Progenitor cell of endocrine pancreas (in vitro differentiated cells): ENCODE measurements around the gene SMPD2. TPM values are rescaled to one million over a fixed set of nuclear protein-coding genes. Genes with fewer than 3 reads are reported as not detected.
"Not testable (repeated sequence)": the region's sequence is repeated elsewhere in the genome, so short reads cannot be mapped to it uniquely, and the experiment has no call there.

Experiments
- DNase-seq: peaks from one replicate; pipeline ENCODE4 v3.0.0; 2021; ENCODE audit warnings: low spot score; ENCODE audit not compliant: unreplicated experiment
- H3K27ac Mint-ChIP-seq: 2 replicates; pipeline ENCODE4 v1.8.0; 2021; ENCODE audit warnings: mild to moderate bottlenecking, moderate library complexity, mixed read lengths
- H3K27me3 Mint-ChIP-seq: 2 replicates; pipeline ENCODE4 v1.8.0; 2021; ENCODE audit warnings: mixed read lengths
- H3K36me3 Mint-ChIP-seq: 2 replicates; pipeline ENCODE4 v1.8.0; 2022; ENCODE audit warnings: mixed read lengths; ENCODE audit not compliant: insufficient read depth
- H3K4me1 Mint-ChIP-seq: 2 replicates; pipeline ENCODE4 v1.8.0; 2021; ENCODE audit warnings: low read depth, mixed read lengths
- H3K4me3 Mint-ChIP-seq: 2 replicates; pipeline ENCODE4 v1.8.0; 2021; ENCODE audit warnings: low read depth, mild to moderate bottlenecking, moderate library complexity, mixed read lengths
- H3K9me3 Mint-ChIP-seq: 2 replicates; pipeline ENCODE4 v1.8.0; 2021; ENCODE audit warnings: low read depth, mixed read lengths
- total RNA-seq: library from RNA; stranded (reverse); gene quantifications from 2 replicates; pipeline ENCODE4 v1.2.1, GENCODE V29; 2021
- TF ChIP-seq, protein P1 (sequence below): fragments of 200-600 bp; sonication (generic); IDR thresholded peaks from one replicate; pipeline ENCODE4 v1.5.0; 2021; ENCODE audit warnings: antibody characterized with exemption, mild to moderate bottlenecking; ENCODE audit not compliant: unreplicated experiment

SMPD2 gene
- total RNA-seq, 1 donor from 2014 or later: 13.6 TPM

DNA sequence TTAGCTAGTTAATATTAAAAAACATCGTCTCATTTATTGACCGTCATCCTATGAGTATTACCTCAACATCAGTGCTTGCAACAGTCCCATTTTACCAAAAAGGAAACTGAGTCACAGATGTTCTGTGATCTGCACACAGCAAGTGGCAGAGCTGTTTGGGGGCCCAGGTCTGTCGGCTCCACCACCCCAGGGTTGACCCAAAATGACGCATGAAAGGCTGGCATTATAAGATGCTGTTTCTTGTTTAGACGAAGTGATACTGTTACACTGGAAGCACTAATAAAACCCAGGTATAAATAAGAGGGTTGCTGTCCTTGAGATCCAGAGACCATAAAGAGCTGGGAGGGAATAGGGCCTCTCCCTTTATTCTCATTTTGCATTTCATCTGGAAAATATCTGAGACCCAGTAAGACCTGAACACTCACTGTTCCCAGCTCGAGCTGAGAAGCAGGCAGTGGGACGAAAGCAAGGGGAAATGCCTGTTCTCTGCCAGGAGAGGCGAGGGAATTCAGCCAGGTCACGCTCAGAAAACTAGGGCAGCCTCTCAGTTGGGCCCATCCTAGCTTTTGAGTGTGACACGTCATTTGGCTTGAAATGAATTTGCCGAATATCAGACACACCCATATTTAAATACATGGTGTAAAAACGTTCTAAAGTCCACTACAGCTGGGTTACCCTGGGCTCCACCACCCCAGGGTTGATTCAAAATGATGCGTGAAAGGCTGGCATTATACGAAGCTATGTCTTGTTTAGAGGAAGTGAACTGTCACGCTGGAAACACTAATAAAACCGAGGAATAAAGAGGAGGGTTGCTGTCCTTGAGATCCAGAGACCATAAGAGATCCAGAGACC is 16.4 kb downstream of the SMPD2 start:
- DNase-seq: no peak
- no peak overlapping the region for H3K27ac Mint-ChIP-seq
- peak overlapping the region; percentile 95 for H3K4me3 Mint-ChIP-seq
- TF ChIP-seq, protein P1, sequence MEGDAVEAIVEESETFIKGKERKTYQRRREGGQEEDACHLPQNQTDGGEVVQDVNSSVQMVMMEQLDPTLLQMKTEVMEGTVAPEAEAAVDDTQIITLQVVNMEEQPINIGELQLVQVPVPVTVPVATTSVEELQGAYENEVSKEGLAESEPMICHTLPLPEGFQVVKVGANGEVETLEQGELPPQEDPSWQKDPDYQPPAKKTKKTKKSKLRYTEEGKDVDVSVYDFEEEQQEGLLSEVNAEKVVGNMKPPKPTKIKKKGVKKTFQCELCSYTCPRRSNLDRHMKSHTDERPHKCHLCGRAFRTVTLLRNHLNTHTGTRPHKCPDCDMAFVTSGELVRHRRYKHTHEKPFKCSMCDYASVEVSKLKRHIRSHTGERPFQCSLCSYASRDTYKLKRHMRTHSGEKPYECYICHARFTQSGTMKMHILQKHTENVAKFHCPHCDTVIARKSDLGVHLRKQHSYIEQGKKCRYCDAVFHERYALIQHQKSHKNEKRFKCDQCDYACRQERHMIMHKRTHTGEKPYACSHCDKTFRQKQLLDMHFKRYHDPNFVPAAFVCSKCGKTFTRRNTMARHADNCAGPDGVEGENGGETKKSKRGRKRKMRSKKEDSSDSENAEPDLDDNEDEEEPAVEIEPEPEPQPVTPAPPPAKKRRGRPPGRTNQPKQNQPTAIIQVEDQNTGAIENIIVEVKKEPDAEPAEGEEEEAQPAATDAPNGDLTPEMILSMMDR: no peak
- peaks cover 8% of the 10 kb centered on the region for H3K36me3 Mint-ChIP-seq
- H3K9me3 Mint-ChIP-seq: no peaks in the 10 kb centered on the region
- peaks cover 5% of the 10 kb centered on the region for H3K27me3 Mint-ChIP-seq
- peaks cover 20% of the 10 kb centered on the region for H3K4me1 Mint-ChIP-seq

DNA sequence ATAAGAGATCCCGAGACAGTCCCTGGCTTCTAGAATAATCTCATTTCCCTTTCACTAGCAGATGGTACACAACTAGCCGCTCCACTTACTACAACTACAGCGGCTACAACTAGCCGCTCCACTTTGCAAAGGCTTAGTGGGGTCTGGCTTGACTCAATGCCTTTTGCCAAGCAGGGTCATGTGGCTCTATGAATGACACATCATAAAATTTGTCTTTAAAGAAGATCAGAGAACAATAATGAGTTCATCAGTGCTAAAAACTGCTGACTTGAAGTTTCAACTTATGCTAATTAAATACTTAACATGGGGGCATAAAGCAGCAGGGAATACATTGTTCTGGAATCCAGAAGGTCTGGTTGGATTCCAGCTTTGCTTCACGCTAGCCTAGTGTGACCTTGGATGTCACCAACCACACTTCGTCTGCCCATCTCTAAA is 17.1 kb downstream of the SMPD2 start:
- Mint-ChIP-seq H3K36me3 (peaks cover 11% of the 10 kb centered on the region), H3K27ac (no peak overlapping the region), H3K27me3 (peaks cover 5% of the 10 kb centered on the region), H3K4me3 (peak overlapping the region; percentile 95), H3K4me1 (peaks cover 20% of the 10 kb centered on the region), H3K9me3 (no peaks in the 10 kb centered on the region)
- TF ChIP-seq, protein P1: no peak
- no peak for DNase-seq

DNA sequence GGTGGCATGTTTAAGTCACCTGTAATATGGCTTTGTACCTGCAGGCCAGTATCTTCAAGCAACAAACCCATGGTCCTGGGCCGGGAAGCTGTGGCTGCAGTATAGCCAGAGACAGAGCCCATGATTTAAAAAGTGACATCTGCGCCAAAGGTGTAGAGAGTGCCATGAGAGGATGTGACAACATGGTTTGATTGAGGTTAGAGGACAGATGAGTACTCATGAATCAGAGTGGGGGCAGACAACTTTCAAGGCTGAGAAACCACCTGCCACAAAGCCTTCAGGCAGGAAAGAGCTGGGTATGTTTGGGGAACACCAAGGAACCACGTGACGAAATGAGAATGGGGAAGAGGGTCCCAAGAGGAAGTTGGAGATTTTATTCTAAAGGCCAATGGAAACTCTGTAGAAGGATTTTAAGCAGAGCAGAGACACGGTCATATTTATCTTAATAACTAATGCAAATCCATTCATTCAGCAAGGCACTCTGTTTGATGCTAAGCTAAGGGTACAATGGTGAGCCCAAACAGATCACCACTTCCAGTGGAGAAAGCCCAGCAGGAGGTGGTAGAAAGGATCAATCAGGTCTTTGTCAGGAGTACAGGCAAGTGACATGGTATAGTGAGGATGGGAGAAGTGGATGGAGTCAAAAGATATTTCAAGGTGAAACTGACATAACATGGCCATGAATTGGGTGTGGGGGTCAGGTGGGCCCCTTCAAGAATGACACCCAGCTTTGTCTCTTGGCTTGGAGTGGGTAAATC is 18.4 kb downstream of the SMPD2 start:
- Mint-ChIP-seq H3K36me3 (peaks cover 13% of the 10 kb centered on the region), H3K4me1 (peaks cover 20% of the 10 kb centered on the region), H3K9me3 (no peaks in the 10 kb centered on the region), H3K27ac (peak overlapping the region; percentile 23), H3K27me3 (peaks cover 5% of the 10 kb centered on the region), H3K4me3 (no peak overlapping the region)
- DNase-seq: no peak
- TF ChIP-seq, protein P1: no peak

DNA sequence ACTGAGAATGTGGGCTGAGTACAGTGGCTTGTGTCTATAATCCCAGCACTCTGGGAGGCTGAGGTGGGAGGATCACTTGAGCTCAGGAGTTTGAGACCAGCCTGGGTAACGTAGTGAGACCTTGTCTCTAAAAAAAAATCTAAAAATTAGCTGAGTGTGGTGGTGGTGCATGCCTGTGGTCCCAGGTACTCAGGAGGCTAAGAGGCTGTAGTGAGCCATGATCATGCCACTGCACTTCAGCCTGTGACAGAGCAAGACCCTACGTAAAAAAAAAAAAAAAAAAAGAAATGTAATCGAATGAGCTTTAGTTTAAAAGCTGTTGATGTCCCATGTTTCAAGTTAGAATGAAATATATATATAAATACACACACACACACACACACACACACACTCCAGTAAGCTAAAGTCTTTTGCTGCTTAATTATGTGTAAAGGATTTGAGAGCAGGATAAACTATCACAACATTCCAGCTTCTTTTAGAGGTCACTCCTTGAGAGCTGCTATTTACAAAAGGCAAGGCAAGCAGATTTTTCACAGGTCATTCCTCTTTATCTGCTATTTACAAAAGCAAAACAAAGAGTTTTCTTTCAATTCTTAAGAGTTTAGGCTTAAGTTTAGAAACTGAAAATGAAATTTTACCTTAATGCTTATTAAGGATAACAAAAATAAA is 19.8 kb downstream of the SMPD2 start:
- Mint-ChIP-seq H3K9me3 (no peaks in the 10 kb centered on the region), H3K4me1 (peaks cover 20% of the 10 kb centered on the region), H3K4me3 (no peak overlapping the region), H3K27ac (peak overlapping the region; percentile 88), H3K27me3 (peaks cover 5% of the 10 kb centered on the region), H3K36me3 (peaks cover 17% of the 10 kb centered on the region)
- TF ChIP-seq, protein P1: no peak
- no peak for DNase-seq

DNA sequence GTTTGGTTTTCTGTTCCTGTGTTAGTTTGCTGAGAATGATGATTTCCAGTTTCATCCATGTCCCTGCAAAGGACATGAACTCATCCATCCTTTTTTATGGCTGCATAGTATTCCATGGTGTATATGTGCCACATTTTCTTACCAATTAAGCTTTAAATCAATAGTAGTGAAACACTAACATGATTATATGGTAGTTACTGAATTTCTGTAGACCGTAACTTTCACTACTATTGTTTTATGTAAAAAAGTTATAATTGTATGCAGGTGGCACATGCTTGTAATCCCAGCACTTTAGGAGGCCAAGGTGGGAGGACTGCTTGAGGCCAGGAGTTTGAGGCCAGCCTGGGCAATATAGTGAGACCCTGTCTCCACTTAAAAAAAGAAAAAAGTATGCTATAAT is 20.7 kb downstream of the SMPD2 start:
- H3K9me3 Mint-ChIP-seq, H3K4me3 Mint-ChIP-seq, DNase-seq, H3K27me3 Mint-ChIP-seq: not testable (repeated sequence)
- H3K36me3 Mint-ChIP-seq: peaks cover 17% of the 10 kb centered on the region
- peaks cover 23% of the 10 kb centered on the region for H3K4me1 Mint-ChIP-seq
- peak overlapping the region; percentile 89 for H3K27ac Mint-ChIP-seq
